ENCODE results near the gene MYCL. TPM values are rescaled to one million over a fixed set of nuclear protein-coding genes. Genes with fewer than 3 reads are reported as not detected.

Gene MYCL
- total and polyA plus RNA-seq, 2 of the 8 experiments (the other 6 are each of a cell fraction or from before 2014, with no cell fraction given) = 20.3 to 28.8 TPM

DNA sequence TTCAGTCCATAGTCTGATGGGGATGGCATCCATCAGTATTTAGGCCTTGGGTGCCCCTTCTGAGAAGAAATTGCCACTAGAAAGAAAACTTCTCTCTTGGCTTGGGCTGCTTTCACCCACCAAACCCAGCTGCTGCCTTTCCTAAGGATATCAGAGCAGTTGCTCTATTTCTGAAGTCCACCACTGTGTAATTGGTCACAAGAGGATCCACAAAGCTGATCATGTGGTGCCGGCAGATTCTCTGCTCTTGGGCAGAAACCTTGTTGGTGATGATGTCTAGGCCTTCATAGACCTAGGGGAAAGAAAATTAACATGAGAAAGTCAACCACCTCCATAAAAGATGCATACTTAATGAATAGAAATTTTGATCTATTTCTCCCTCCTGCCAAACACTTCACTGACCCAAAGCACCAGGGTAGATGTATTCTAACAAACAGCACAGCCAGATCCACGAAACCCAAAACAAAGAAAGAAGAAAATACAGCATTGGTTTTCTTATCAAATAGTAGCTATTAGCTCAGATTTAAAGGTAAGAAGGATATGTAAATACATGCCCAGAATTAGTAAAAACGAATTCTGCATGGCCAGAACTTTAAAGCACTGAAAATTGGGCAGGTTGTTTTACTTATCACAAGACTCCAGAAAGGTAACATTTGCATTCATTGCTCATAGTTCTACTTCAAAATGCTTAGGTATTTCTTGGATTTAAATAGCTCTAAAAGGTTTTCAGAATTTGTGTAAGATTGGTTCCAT, 44.4 kb downstream of the MYCL start:
- peak overlapping the region in 1 of 4 experiments; percentile 46; a peak in 1 of 7 replicates for H3K9ac ChIP-seq (replicated peaks in 1 of 4; ENCODE audit: extremely low read depth in 1 of 4, low read depth in 3 of 4, low read length in 3 of 4)
- H3K36me3 ChIP-seq (ENCODE audit: control insufficient read depth in 2 of 4, insufficient read depth in 4 of 4, low read length in 3 of 4) = peaks cover 0 to 16% (median 6%) of the 10 kb centered on the region in 4 experiments; a peak in 3 of 8 replicates
- no peak overlapping the region for H3K27ac ChIP-seq (ENCODE audit: low read depth, low read length)
- no peak overlapping the region for H3K23ac ChIP-seq (ENCODE audit: insufficient read length)
- ChIA-PET POLR2A (ENCODE audit: partially characterized antibody) (interaction anchor here (0.6 to 1.6 kb wide), 5 partner anchors 11 to 242 kb away, joined by 3 to 5 read pairs (median 5); no protein-coding TSS in a partner anchor), CTCF (ENCODE audit: partially characterized antibody) (interaction anchor here (0.6 to 2.0 kb wide), 8 partner anchors 11 to 176 kb away, joined by 3 to 4 read pairs (median 3); partner anchors contain the start of gene MYCL)
- H2BK12ac ChIP-seq (ENCODE audit: low read depth, low read length) = no peak overlapping the region
- peaks cover 6% of the 10 kb centered on the region; the same call in 1 of the 2 replicates for H3K79me1 ChIP-seq (ENCODE audit: low read depth, low read length)
- no peak overlapping the region for H3K56ac ChIP-seq (replicated peaks; ENCODE audit: insufficient read length, low read depth, low read length)
- no peaks in the 10 kb centered on the region for H3K27me3 ChIP-seq (replicated peaks in 1 of 4; ENCODE audit: control insufficient read depth in 3 of 4, extremely low read depth in 1 of 4, insufficient read depth in 3 of 4, low read length in 3 of 4)
- no peaks in the 10 kb centered on the region for H4K20me1 ChIP-seq (replicated peaks in 1 of 2; ENCODE audit: control insufficient read depth in 1 of 2, insufficient read depth in 2 of 2, low read length in 2 of 2)
- no peak for TF ChIP-seq RFX5 (IDR thresholded peaks at IDR 0.05; ENCODE audit: borderline replicate concordance, low read depth, low read length)
- H3K4ac ChIP-seq (replicated peaks; ENCODE audit: insufficient read length, low read depth, low read length) = no peak overlapping the region
- no peak overlapping the region for H4K91ac ChIP-seq (replicated peaks; ENCODE audit: insufficient read length, low read length)
- H2BK20ac ChIP-seq (ENCODE audit: low read length) = no peak overlapping the region
- FAIRE-seq (no peak), DNase-seq (ENCODE audit: low read depth in 1 of 2, low spot score in 2 of 2) (no peak)
- H2BK5ac ChIP-seq (ENCODE audit: low read depth, low read length) = no peak overlapping the region
- H3K9me3 ChIP-seq (ENCODE audit: insufficient read depth in 2 of 2, low read depth in 1 of 2, low read length in 1 of 2) = no peaks in the 10 kb centered on the region
- no peaks in the 10 kb centered on the region for H3K4me1 ChIP-seq (replicated peaks in 1 of 4; ENCODE audit: control insufficient read depth in 3 of 4, insufficient read depth in 4 of 4, low read length in 3 of 4)
- H3K23me2 ChIP-seq (ENCODE audit: low read depth, low read length) = no peaks in the 10 kb centered on the region
- no peak overlapping the region for H3K14ac ChIP-seq (ENCODE audit: insufficient read length)
- no peak overlapping the region for H3K18ac ChIP-seq (ENCODE audit: extremely low read depth, low read length)
- H2BK120ac ChIP-seq (replicated peaks; ENCODE audit: low read depth, low read length) = no peak overlapping the region
- no peak overlapping the region for H4K5ac ChIP-seq (ENCODE audit: insufficient read length, low read depth, low read length)
- WGBS, 2 experiments (ENCODE audit: extremely low coverage in 1 of 2, insufficient coverage in 1 of 2, insufficient read length in 1 of 2, insufficient replicate concordance in 2 of 2, low coverage in 1 of 2, low lambda C conversion rate in 2 of 2, missing lambda C conversion rate in 1 of 2) = 88% methylated on average over 3 of the region's 3 CpGs; no CpG with 5 or more reads in 1 of the 2 experiments
- no peak overlapping the region for H2AK5ac ChIP-seq (ENCODE audit: low read depth, low read length)
- H3K79me2 ChIP-seq (ENCODE audit: control insufficient read depth in 1 of 2, insufficient read depth in 2 of 2, low read length in 2 of 2) = peaks cover 0 to 49% of the 10 kb centered on the region in 2 experiments; a peak in 3 of 4 replicates
- H3K4me3 ChIP-seq (ENCODE audit: extremely low read depth in 1 of 4, insufficient read depth in 2 of 4, low read depth in 3 of 4, low read length in 4 of 4) = no peak overlapping the region
- H3K4me2 ChIP-seq (ENCODE audit: insufficient read depth in 1 of 2, low read depth in 2 of 2, low read length in 2 of 2) = no peak overlapping the region
- no peak overlapping the region for H2AFZ ChIP-seq (ENCODE audit: low read length)
- no peak overlapping the region for H2BK15ac ChIP-seq (ENCODE audit: low read length)
- no peak overlapping the region for H4K8ac ChIP-seq (ENCODE audit: extremely low read depth, insufficient read depth, low read length)

Data from H1 (cell line).